Right lobe of liver (tissue), 6 donors: ENCODE results near the gene VPS8. TPM values are rescaled to one million over a fixed set of nuclear protein-coding genes. Genes with fewer than 3 reads are reported as not detected.

Source experiments
- ATAC-seq, 4 donors: fragments of 200-7000 bp; cut with Tn5 transposase; one replicate each; pipeline ENCODE4 v1.9.1; 2020; ENCODE audit warnings: mild to moderate bottlenecking in 4 of 4, moderate library complexity in 4 of 4
- DNase-seq, 3 donors: peaks; one replicate each; pipeline ENCODE4 v3.0.0-alpha.2; 2020
- H3K27ac ChIP-seq, 3 donors: fragments of 200-600 bp; one replicate each; pipeline ENCODE4 v1.8.0; 2022
- H3K27me3 ChIP-seq, 2 donors: fragments of 200-600 bp; one replicate each; pipeline ENCODE4 v1.8.0; 2022
- H3K36me3 ChIP-seq, 4 donors: fragments of 200-600 bp; sonication (generic) in 1 of 4; one replicate each; pipeline versions ENCODE4 v1.5.1 to v1.8.0; 2017 to 2022; ENCODE audit warnings: control low read depth in 1 of 4
- H3K4me1 ChIP-seq, 4 donors: fragments of 200-600 bp; sonication (generic) in 1 of 4; one replicate each; pipeline versions ENCODE4 v1.5.1 to v1.8.0; 2017 to 2022; ENCODE audit warnings: control low read depth in 1 of 4
- H3K4me3 ChIP-seq, 3 donors: fragments of 200-600 bp; one replicate each; pipeline ENCODE4 v1.8.0; 2022
- H3K9me3 ChIP-seq, 4 donors: fragments of 200-600 bp; sonication (generic) in 1 of 4; one replicate each; pipeline versions ENCODE4 v1.5.1 to v1.8.0; 2017 to 2022; ENCODE audit warnings: control low read depth in 1 of 4
- POLR2A ChIP-seq: fragments of 450-650 bp; IDR thresholded peaks from one replicate; pipeline ENCODE4 v1.6.1; 2017; ENCODE audit warnings: antibody characterized with exemption, mild to moderate bottlenecking
- WGBS: methylation state at CpG from one replicate; pipeline ENCODE4 v1.1.6; 2018; ENCODE audit warnings: low coverage, low lambda C conversion rate; ENCODE audit not compliant: insufficient coverage; ENCODE audit errors: missing lambda C conversion rate; 5-methylcytosine and 5-hydroxymethylcytosine counted together
- intact Hi-C, 2 donors: fragments of 100-400 bp; cut with DNase I; formaldehyde crosslinking; loops; one replicate each; pipeline versions ENCODE4 v1.11.2 to v1.14.1; 2022
- total RNA-seq, 6 experiments: library from RNA; depleted of rRNA in 2 of 6; stranded (reverse); fragments of >200 nt in 2 of 6; fragmentation: NEBNext Ultra II Directional in 3 of 6; extraction: Animal tissue kit (Norgen Biotek cat#: 25700) in 3 of 6; gene quantifications; one replicate each; pipeline versions ENCODE4 v1.1.0 to v1.2.4, GENCODE V29; 2016 to 2023
- TF ChIP-seq, protein P1 (sequence below), 4 donors: fragments of 200-600 bp in 3 of 4; fragments of 450-650 bp in 1 of 4; IDR thresholded peaks; one replicate each; pipeline versions ENCODE4 v1.5.1 to v1.8.0; 2016 to 2022; ENCODE audit warnings: antibody characterized with exemption in 4 of 4, mild to moderate bottlenecking in 2 of 4
- donor health status: DM: no; HTN: yes; CAD: no.
- donor health status: DM: no; HTN: no; CAD: no.
- donor health status: DM: no; HTN: no; CAD: no.
- donor health status: DM: no; HTN: yes; CAD: no.
- donor health status: DM: no; HTN: yes; CAD: no.

Gene VPS8
- total RNA-seq, 6 experiments from 2014 or later = 20.4 to 24.5 (median 21.3) TPM

DNA sequence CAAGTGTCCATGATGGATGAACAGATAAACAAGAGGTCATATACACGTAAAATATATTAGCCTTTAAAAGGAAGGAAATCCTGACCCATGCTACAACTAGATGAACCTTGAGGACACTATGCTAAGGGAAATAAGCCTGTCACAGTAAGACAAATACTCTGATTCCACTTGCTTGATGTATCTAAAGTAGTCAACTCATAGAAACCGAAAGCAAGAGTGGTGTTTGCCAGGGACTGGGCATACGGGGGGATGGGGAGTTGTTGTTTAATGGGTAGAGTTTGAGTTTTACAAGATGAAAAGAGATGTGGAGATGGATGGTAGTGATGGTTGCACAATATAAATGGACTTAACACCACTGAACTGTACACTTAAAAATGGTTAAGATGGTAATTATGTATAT, 275.5 kb downstream of the VPS8 start:
- Histone ChIP-seq H3K36me3 (no peaks in the 10 kb centered on the region), H3K27me3 (no peaks in the 10 kb centered on the region), H3K4me1 (no peaks in the 10 kb centered on the region), H3K9me3 (no peaks in the 10 kb centered on the region), H3K4me3 (no peak overlapping the region), H3K27ac (no peak overlapping the region)
- ATAC-seq (peak in 1 of 4 donors; percentile 37), DNase-seq (no peak)
- 53% methylated on average over 3 of the region's 3 CpGs for WGBS
- no peak for TF ChIP-seq POLR2A
- TF ChIP-seq, protein P1, sequence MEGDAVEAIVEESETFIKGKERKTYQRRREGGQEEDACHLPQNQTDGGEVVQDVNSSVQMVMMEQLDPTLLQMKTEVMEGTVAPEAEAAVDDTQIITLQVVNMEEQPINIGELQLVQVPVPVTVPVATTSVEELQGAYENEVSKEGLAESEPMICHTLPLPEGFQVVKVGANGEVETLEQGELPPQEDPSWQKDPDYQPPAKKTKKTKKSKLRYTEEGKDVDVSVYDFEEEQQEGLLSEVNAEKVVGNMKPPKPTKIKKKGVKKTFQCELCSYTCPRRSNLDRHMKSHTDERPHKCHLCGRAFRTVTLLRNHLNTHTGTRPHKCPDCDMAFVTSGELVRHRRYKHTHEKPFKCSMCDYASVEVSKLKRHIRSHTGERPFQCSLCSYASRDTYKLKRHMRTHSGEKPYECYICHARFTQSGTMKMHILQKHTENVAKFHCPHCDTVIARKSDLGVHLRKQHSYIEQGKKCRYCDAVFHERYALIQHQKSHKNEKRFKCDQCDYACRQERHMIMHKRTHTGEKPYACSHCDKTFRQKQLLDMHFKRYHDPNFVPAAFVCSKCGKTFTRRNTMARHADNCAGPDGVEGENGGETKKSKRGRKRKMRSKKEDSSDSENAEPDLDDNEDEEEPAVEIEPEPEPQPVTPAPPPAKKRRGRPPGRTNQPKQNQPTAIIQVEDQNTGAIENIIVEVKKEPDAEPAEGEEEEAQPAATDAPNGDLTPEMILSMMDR (IDR thresholded peaks at IDR 0.05) = no peak
- intact Hi-C loops = no loop called here

DNA sequence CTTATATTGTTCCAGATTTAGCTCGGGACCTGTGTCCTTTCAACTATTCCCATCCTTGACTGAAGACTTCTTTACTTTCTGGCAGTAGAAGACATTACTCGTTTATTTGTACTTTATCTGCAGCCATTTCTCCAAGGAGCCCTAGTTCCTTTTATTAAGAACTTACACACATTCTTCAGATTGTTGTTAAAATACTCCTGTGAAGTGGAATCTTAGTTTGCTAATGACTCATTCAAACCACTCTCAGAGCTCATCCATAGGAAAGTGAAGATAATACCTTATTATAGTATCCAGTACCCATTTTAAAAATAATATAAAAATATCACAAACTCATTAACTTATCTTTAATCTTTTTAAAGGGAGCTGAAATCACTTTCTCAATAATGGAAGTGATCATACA, 277.4 kb downstream of the VPS8 start:
- TF ChIP-seq, protein P1 (IDR thresholded peaks at IDR 0.05) = no peak
- no peak for TF ChIP-seq POLR2A
- ATAC-seq (no peak), DNase-seq (no peak)
- intact Hi-C loops = no loop called here
- no peaks in the 10 kb centered on the region for H3K4me1 ChIP-seq
- H3K9me3 ChIP-seq = no peaks in the 10 kb centered on the region
- H3K27ac ChIP-seq = no peak overlapping the region
- no peaks in the 10 kb centered on the region for H3K36me3 ChIP-seq
- no peaks in the 10 kb centered on the region for H3K27me3 ChIP-seq
- no peak overlapping the region for H3K4me3 ChIP-seq
- 75% methylated on average over 2 of the region's 2 CpGs for WGBS

DNA sequence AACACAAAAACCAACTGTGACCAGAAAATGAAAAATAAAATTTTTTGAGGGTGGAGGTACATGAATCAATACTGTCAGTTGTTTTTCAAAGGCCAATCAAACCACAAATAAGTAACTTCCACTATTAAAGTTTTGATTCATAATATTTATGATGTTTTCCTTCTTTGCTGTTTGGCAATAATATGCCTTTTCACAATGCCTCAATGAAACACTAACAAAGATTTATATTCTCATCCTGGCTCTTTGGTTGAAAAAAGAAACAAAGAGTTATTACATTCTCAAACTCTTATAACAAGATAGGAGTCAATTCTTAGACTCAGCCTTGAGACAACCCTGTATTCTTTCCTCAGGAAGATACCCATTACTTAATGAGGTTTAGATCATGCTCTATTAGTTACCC, 277.8 kb downstream of the VPS8 start:
- no peak overlapping the region for H3K27ac ChIP-seq
- no peak for DNase-seq
- ATAC-seq = no peak
- H3K27me3 ChIP-seq = no peaks in the 10 kb centered on the region
- no peak overlapping the region for H3K4me3 ChIP-seq
- no peaks in the 10 kb centered on the region for H3K36me3 ChIP-seq
- H3K9me3 ChIP-seq = no peaks in the 10 kb centered on the region
- TF ChIP-seq POLR2A = no peak
- TF ChIP-seq, protein P1 (IDR thresholded peaks at IDR 0.05) = no peak
- H3K4me1 ChIP-seq = no peaks in the 10 kb centered on the region
- intact Hi-C loops = no loop called here

DNA sequence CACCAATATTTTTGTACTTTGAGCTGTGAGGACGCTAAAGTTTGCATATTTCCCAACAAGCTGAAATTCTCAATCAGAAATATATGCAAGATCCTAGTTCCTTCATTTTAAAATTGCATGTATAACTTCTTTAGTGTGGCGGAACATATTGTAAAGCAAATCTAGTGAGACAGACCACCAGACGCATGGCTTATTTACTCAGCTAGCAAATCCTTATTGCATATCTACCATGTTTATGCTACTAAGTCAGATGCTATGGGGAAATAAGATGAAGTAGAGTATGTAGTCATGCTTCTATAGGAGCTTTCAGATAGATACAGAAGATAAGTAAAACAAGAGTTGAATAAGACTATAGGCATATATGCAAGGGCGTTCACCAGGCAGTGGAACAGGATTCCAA, 278.8 kb downstream of the VPS8 start:
- Histone ChIP-seq H3K27me3 (no peaks in the 10 kb centered on the region), H3K27ac (no peak overlapping the region), H3K36me3 (no peaks in the 10 kb centered on the region), H3K9me3 (no peaks in the 10 kb centered on the region), H3K4me3 (no peak overlapping the region), H3K4me1 (no peaks in the 10 kb centered on the region)
- ATAC-seq (no peak), DNase-seq (no peak)
- TF ChIP-seq, protein P1 (IDR thresholded peaks at IDR 0.05) = no peak
- no peak for TF ChIP-seq POLR2A
- WGBS = 78% methylated on average over 4 of the region's 4 CpGs
- intact Hi-C loops = no loop called here

DNA sequence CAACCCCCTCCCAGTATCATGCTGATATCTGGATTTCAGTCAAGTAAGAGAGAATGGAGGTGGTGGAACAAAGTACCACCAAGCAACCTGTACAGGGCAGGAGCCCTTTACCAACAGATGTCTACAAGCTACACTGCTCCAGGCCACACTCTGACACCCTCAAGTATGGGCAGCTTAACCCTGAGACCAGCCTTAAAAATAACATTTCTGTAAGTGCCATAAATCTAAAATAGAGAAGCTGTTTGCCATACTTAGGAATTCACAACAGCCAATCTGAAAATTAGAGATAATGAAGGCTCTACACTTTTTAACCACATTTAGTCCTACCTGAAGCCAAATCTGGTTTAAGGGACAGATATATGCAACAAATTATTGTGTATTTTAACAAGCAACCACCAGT, 281.1 kb downstream of the VPS8 start:
- Histone ChIP-seq H3K4me1 (no peaks in the 10 kb centered on the region), H3K9me3 (no peaks in the 10 kb centered on the region), H3K27ac (no peak overlapping the region), H3K36me3 (no peaks in the 10 kb centered on the region), H3K27me3 (no peaks in the 10 kb centered on the region), H3K4me3 (no peak overlapping the region)
- no peak for DNase-seq
- intact Hi-C loops = no loop called here
- TF ChIP-seq POLR2A = no peak
- TF ChIP-seq, protein P1 (IDR thresholded peaks at IDR 0.05) = no peak
- no peak for ATAC-seq
